ENCODE measurements around the gene CD55.

The CD55 gene

GRCh38 chr1:207323425-207324225 is 2.1 kb downstream of the CD55 start:
- Histone ChIP-seq H3K9ac (ENCODE audit: low read length) (no peak overlapping the region), H3F3A (ENCODE audit: insufficient read depth) (no peaks in the 10 kb centered on the region), H3K4me3 (ENCODE audit: insufficient read depth, low read length, poor library complexity, severe bottlenecking) (no peak overlapping the region), H2AFZ (ENCODE audit: low read depth, low read length, severe bottlenecking) (no peak overlapping the region), H3K79me2 (ENCODE audit: insufficient read depth, low read length) (no peaks in the 10 kb centered on the region), H3K27ac (ENCODE audit: low read depth, low read length) (no peak overlapping the region), H3K36me3 (ENCODE audit: low read length) (no peaks in the 10 kb centered on the region), H3K4me2 (ENCODE audit: low read depth, low read length, poor library complexity, severe bottlenecking) (no peak overlapping the region), H3K9me2 (replicated peaks; ENCODE audit: insufficient read depth, low read length) (no peaks in the 10 kb centered on the region), H4K20me1 (ENCODE audit: low read depth, low read length) (no peaks in the 10 kb centered on the region), H3K27me3 (ENCODE audit: low read length) (no peaks in the 10 kb centered on the region), H3K9me3 (ENCODE audit: insufficient read depth, low read length) (no peaks in the 10 kb centered on the region)
- TF ChIP-seq EZH2phosphoT487 (conservative IDR thresholded peaks at IDR 0.05; ENCODE audit: low read length), result no peak
- TF ChIP-seq CTCF (IDR thresholded peaks at IDR 0.05; ENCODE audit: insufficient read depth, low read length, poor library complexity, severe bottlenecking), result no peak

- Histone ChIP-seq H3K4me3 (ENCODE audit: insufficient read depth, low read length, poor library complexity, severe bottlenecking) (no peak overlapping the region), H3K36me3 (ENCODE audit: low read length) (no peaks in the 10 kb centered on the region), H3F3A (ENCODE audit: insufficient read depth) (no peaks in the 10 kb centered on the region), H3K9me3 (ENCODE audit: insufficient read depth, low read length) (no peaks in the 10 kb centered on the region), H2AFZ (ENCODE audit: low read depth, low read length, severe bottlenecking) (no peak overlapping the region), H3K4me2 (ENCODE audit: low read depth, low read length, poor library complexity, severe bottlenecking) (no peak overlapping the region), H3K27ac (ENCODE audit: low read depth, low read length) (no peak overlapping the region), H3K9me2 (replicated peaks; ENCODE audit: insufficient read depth, low read length) (no peaks in the 10 kb centered on the region), H3K79me2 (ENCODE audit: insufficient read depth, low read length) (no peaks in the 10 kb centered on the region), H3K27me3 (ENCODE audit: low read length) (no peaks in the 10 kb centered on the region), H3K9ac (ENCODE audit: low read length) (no peak overlapping the region), H4K20me1 (ENCODE audit: low read depth, low read length) (no peaks in the 10 kb centered on the region)
- TF ChIP-seq CTCF (IDR thresholded peaks at IDR 0.05; ENCODE audit: insufficient read depth, low read length, poor library complexity, severe bottlenecking), result no peak
Measured at GRCh38 chr1:207328004-207328403, 6.5 kb downstream of the CD55 start.

GRCh38 chr1:207328908-207329440 is 7.5 kb downstream of the CD55 start:
- Histone ChIP-seq H3K4me3 (ENCODE audit: insufficient read depth, low read length, poor library complexity, severe bottlenecking) (no peak overlapping the region), H3K4me2 (ENCODE audit: low read depth, low read length, poor library complexity, severe bottlenecking) (no peak overlapping the region), H3F3A (ENCODE audit: insufficient read depth) (no peaks in the 10 kb centered on the region), H3K9me3 (ENCODE audit: insufficient read depth, low read length) (0 out of 2 replicates have a peak, but pooled peaks cover 3% of the 10 kb centered on the region), H4K20me1 (ENCODE audit: low read depth, low read length) (no peaks in the 10 kb centered on the region), H3K27me3 (ENCODE audit: low read length) (no peaks in the 10 kb centered on the region), H3K9me2 (replicated peaks; ENCODE audit: insufficient read depth, low read length) (no peaks in the 10 kb centered on the region), H3K27ac (ENCODE audit: low read depth, low read length) (no peak overlapping the region), H3K79me2 (ENCODE audit: insufficient read depth, low read length) (no peaks in the 10 kb centered on the region), H3K9ac (ENCODE audit: low read length) (no peak overlapping the region), H3K36me3 (ENCODE audit: low read length) (peaks cover under 1% of the 10 kb centered on the region; the same call in 1 of the 2 replicates), H2AFZ (ENCODE audit: low read depth, low read length, severe bottlenecking) (no peak overlapping the region)
- TF ChIP-seq EZH2phosphoT487 (conservative IDR thresholded peaks at IDR 0.05; ENCODE audit: low read length), result no peak
- no peak for TF ChIP-seq CTCF (IDR thresholded peaks at IDR 0.05; ENCODE audit: insufficient read depth, low read length, poor library complexity, severe bottlenecking)
